ENCODE results near the gene SOD2. TPM values are rescaled to one million over a fixed set of nuclear protein-coding genes. Genes with fewer than 3 reads are reported as not detected.

SOD2 gene
- total RNA-seq, 1 donor from 2014 or later, result 64.0 TPM

DNA sequence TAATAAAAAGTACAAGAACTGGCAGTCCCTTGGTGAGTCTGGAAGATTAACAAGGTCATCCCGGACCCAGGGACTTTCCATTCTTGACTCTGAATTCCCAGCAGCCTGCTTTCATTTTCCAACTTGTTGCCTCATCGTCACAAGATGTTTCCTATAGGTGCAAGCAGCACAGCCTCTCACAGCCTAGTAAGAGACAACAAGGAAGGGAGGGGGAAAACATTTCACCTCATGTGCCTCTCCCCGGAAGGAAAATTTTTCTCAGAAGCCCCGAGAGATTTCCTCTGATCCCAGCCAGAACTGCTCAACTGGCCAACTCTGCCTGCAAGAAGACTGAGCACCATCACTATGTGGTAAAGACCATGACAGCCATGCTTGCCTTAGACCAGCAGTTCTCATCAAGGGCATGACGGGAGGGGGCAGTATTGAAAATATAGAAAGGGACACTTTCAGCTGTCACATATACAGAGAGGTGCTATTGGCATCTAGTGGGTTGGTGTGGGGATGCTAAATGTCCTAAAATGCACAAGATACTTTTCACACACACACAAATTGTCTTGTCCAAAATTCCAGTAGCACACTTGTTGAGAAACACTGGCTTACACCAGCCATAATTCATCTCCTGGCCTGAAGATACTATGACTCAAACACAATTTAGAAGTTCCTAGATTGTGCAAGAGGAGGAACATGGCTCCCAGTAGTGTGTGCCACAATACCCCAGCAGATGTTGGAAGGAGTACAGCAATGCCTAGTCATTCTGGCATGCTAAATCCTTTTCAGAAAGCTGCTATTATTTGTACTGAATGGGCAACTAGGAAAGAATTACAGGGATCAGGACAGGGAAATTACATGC, 23.4 kb upstream of the SOD2 start:
- FAIRE-seq (peak; percentile 45), DNase-seq (ENCODE audit: low read depth) (peak; percentile 93)
- no peaks in the 10 kb centered on the region for H3K36me3 Mint-ChIP-seq (ENCODE audit: low read depth, unreplicated experiment)
- peaks cover 16% of the 10 kb centered on the region for H3K4me1 ChIP-seq (ENCODE audit: insufficient read depth, low read length)
- no peaks in the 10 kb centered on the region for H3K27me3 ChIP-seq (ENCODE audit: insufficient read depth, low read length)
- H2AFZ ChIP-seq (ENCODE audit: low read depth, low read length), result no peak overlapping the region
- H3K4me3 ChIP-seq (ENCODE audit: insufficient read depth, low read depth, low read length), result no peak overlapping the region
- peaks cover 7% of the 10 kb centered on the region for H3K79me2 ChIP-seq (ENCODE audit: insufficient read depth, low read length)
- no peaks in the 10 kb centered on the region for H3K9me3 Mint-ChIP-seq (ENCODE audit: unreplicated experiment)
- no peak overlapping the region for H3K4me3 Mint-ChIP-seq (ENCODE audit: unreplicated experiment)
- peak overlapping the region; percentile 31 for H3K9ac ChIP-seq (ENCODE audit: low read length)
- peak overlapping the region; percentile 67 for H3K27ac ChIP-seq (ENCODE audit: low read depth, low read length)
- TF ChIP-seq, protein P1, sequence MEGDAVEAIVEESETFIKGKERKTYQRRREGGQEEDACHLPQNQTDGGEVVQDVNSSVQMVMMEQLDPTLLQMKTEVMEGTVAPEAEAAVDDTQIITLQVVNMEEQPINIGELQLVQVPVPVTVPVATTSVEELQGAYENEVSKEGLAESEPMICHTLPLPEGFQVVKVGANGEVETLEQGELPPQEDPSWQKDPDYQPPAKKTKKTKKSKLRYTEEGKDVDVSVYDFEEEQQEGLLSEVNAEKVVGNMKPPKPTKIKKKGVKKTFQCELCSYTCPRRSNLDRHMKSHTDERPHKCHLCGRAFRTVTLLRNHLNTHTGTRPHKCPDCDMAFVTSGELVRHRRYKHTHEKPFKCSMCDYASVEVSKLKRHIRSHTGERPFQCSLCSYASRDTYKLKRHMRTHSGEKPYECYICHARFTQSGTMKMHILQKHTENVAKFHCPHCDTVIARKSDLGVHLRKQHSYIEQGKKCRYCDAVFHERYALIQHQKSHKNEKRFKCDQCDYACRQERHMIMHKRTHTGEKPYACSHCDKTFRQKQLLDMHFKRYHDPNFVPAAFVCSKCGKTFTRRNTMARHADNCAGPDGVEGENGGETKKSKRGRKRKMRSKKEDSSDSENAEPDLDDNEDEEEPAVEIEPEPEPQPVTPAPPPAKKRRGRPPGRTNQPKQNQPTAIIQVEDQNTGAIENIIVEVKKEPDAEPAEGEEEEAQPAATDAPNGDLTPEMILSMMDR (IDR thresholded peaks at IDR 0.05; ENCODE audit: insufficient read depth, low read depth, low read length), result no peak
- TF ChIP-seq EZH2 (IDR thresholded peaks at IDR 0.05; ENCODE audit: insufficient read depth, low read length), result no peak
- no peaks in the 10 kb centered on the region for H3K27me3 Mint-ChIP-seq (ENCODE audit: low read depth, unreplicated experiment)
- H4K20me1 ChIP-seq (ENCODE audit: insufficient read depth, low read length), result peaks cover 4% of the 10 kb centered on the region
- no peak overlapping the region for H3K27ac Mint-ChIP-seq (ENCODE audit: unreplicated experiment)
- no peaks in the 10 kb centered on the region for H3K4me1 Mint-ChIP-seq (ENCODE audit: low read depth, unreplicated experiment)
- H3K4me2 ChIP-seq (ENCODE audit: low read length), result peak overlapping the region; percentile 0
- H3K9me3 ChIP-seq (ENCODE audit: insufficient read depth, low read depth, low read length), result no peaks in the 10 kb centered on the region
- H3K36me3 ChIP-seq (ENCODE audit: insufficient read depth, low read length), result no peaks in the 10 kb centered on the region

DNA sequence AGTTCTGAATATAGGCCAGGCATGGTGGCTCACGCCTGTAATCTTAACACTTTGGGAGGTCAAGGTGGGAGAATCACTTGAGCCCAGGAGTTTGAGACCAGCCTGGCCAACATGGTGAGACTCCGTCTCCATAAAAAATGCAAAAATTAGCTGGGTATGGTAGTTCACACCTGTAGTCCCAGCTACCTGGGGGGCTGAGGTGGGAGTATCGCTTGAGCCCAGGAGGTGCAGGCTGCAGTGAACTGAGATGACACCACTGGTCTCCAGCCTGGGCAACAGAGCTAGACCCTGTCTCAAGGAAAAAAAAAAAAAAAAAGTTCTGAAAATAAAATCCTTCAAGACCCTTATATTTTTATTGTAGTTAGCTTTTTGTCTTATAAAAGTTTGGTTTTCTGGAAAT, 22.6 kb upstream of the SOD2 start:
- Histone ChIP-seq H3K4me1 (ENCODE audit: insufficient read depth, low read length) (peaks cover 16% of the 10 kb centered on the region), H3K27me3 (ENCODE audit: insufficient read depth, low read length) (no peaks in the 10 kb centered on the region), H3K79me2 (ENCODE audit: insufficient read depth, low read length) (peaks cover 7% of the 10 kb centered on the region), H3K36me3 (ENCODE audit: insufficient read depth, low read length) (no peaks in the 10 kb centered on the region), H4K20me1 (ENCODE audit: insufficient read depth, low read length) (peaks cover 6% of the 10 kb centered on the region), H2AFZ (ENCODE audit: low read depth, low read length) (no peak overlapping the region), H3K9ac (ENCODE audit: low read length) (no peak overlapping the region), H3K4me3 (ENCODE audit: insufficient read depth, low read depth, low read length) (no peak overlapping the region), H3K27ac (ENCODE audit: low read depth, low read length) (no peak overlapping the region), H3K4me2 (ENCODE audit: low read length) (no peak overlapping the region), H3K9me3 (ENCODE audit: insufficient read depth, low read depth, low read length) (no peaks in the 10 kb centered on the region)
- DNase-seq (ENCODE audit: low read depth) (no peak), FAIRE-seq (no peak)
- H3K9me3 Mint-ChIP-seq (ENCODE audit: unreplicated experiment), result no peaks in the 10 kb centered on the region
- H3K4me3 Mint-ChIP-seq (ENCODE audit: unreplicated experiment), result no peak overlapping the region
- H3K4me1 Mint-ChIP-seq (ENCODE audit: low read depth, unreplicated experiment), result no peaks in the 10 kb centered on the region
- TF ChIP-seq, protein P1 (IDR thresholded peaks at IDR 0.05; ENCODE audit: insufficient read depth, low read depth, low read length), result no peak
- no peak for TF ChIP-seq EZH2 (IDR thresholded peaks at IDR 0.05; ENCODE audit: insufficient read depth, low read length)
- no peak overlapping the region for H3K27ac Mint-ChIP-seq (ENCODE audit: unreplicated experiment)
- H3K27me3 Mint-ChIP-seq (ENCODE audit: low read depth, unreplicated experiment), result no peaks in the 10 kb centered on the region
- no peaks in the 10 kb centered on the region for H3K36me3 Mint-ChIP-seq (ENCODE audit: low read depth, unreplicated experiment)

DNA sequence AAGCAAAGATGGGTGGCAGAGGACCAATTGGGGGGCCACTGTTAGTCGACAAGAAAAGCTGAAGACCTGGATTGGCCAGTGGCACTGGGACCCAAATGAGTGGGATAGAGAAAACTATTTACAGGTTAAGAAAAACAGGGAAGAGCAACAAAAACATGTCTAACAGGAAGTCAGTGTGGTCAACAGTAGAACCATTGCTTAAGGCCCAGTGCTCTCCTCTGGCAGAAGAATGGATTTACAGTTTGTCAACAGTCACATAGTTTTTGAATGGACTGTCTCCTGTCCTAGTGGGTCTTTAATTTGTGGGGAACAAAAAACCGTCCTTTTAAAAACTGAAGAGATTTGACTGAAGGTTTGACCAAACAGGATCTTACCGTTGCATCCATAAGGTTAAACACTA, 22.1 kb upstream of the SOD2 start:
- no peaks in the 10 kb centered on the region for H3K36me3 Mint-ChIP-seq (ENCODE audit: low read depth, unreplicated experiment)
- no peak overlapping the region for H3K4me3 ChIP-seq (ENCODE audit: insufficient read depth, low read depth, low read length)
- no peaks in the 10 kb centered on the region for H3K27me3 ChIP-seq (ENCODE audit: insufficient read depth, low read length)
- H3K9me3 Mint-ChIP-seq (ENCODE audit: unreplicated experiment), result no peaks in the 10 kb centered on the region
- TF ChIP-seq EZH2 (IDR thresholded peaks at IDR 0.05; ENCODE audit: insufficient read depth, low read length), result no peak
- peaks cover 9% of the 10 kb centered on the region for H4K20me1 ChIP-seq (ENCODE audit: insufficient read depth, low read length)
- H3K4me1 ChIP-seq (ENCODE audit: insufficient read depth, low read length), result peaks cover 16% of the 10 kb centered on the region
- H2AFZ ChIP-seq (ENCODE audit: low read depth, low read length), result no peak overlapping the region
- H3K4me3 Mint-ChIP-seq (ENCODE audit: unreplicated experiment), result no peak overlapping the region
- H3K9me3 ChIP-seq (ENCODE audit: insufficient read depth, low read depth, low read length), result no peaks in the 10 kb centered on the region
- H3K27ac ChIP-seq (ENCODE audit: low read depth, low read length), result no peak overlapping the region
- DNase-seq (ENCODE audit: low read depth), result no peak
- FAIRE-seq, result no peak
- H3K27ac Mint-ChIP-seq (ENCODE audit: unreplicated experiment), result no peak overlapping the region
- H3K79me2 ChIP-seq (ENCODE audit: insufficient read depth, low read length), result peaks cover 5% of the 10 kb centered on the region
- H3K27me3 Mint-ChIP-seq (ENCODE audit: low read depth, unreplicated experiment), result no peaks in the 10 kb centered on the region
- H3K4me1 Mint-ChIP-seq (ENCODE audit: low read depth, unreplicated experiment), result no peaks in the 10 kb centered on the region
- no peaks in the 10 kb centered on the region for H3K36me3 ChIP-seq (ENCODE audit: insufficient read depth, low read length)
- no peak overlapping the region for H3K9ac ChIP-seq (ENCODE audit: low read length)
- no peak overlapping the region for H3K4me2 ChIP-seq (ENCODE audit: low read length)

Measured in astrocyte (in vitro differentiated cells and primary cell).